Measurements from ENCODE around the gene BLCAP.

BLCAP gene

DNA sequence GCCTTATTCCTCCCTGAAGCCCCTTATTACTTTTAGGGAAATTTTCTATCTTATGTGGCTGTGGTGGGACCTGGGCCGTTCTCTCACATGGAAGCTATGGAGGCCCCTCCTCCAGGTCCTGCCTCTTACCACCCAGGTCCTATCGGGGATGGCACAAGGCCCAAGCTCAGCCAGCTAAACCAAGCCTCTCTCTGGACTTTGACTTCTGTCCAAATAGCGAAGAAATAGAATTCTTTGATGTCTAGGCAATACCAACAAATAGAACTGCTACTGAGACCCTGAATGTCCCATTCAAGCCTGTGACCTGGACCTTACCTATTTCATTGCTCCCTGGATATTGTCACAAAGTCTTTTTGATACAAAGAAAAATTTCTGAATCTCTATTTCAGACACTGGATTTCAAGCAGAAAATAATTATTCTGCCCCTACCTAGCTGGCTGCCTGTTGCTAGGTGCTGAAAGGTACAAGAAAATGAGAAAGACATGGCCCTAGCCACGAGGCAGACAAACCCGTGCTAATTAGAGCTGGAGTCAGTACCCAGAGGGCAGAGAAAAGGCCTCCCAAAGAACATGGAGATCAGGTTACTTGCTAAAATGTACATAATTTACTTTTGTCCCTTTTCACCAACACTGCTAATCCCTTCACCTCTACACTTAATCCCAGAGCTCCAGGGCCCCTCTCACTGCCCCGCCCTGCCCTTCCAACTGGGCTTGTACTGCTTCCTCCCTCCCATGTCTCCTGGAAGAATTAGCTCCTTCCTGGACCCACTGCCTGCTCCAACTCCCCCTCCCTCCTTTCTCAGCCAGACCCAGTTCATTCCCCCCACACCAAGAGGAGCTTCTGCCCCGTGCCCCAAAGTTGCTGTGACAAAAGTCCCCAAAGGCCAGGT lies 22.2 kb downstream of the BLCAP start:
- H3K36me3 ChIP-seq (ENCODE audit: control insufficient read depth in 4 of 4, insufficient read depth in 4 of 4, low read length in 3 of 4), result peaks cover 2 to 5% (median 4%) of the 10 kb centered on the region in 4 experiments
- no peaks in the 10 kb centered on the region for H3K4me1 ChIP-seq (ENCODE audit: control extremely low read depth in 1 of 4, control insufficient read depth in 4 of 4, insufficient read depth in 4 of 4, low read length in 3 of 4)
- no peak overlapping the region for H3K4me3 ChIP-seq (ENCODE audit: control insufficient read depth in 1 of 7, extremely low read depth in 1 of 7, insufficient read depth in 4 of 7, low read depth in 2 of 7, low read length in 6 of 7)
- no peak for DNase-seq
- no peak overlapping the region for H3K27ac ChIP-seq (ENCODE audit: insufficient read depth in 1 of 2, low read depth in 1 of 2, low read length in 2 of 2, poor library complexity in 1 of 2, severe bottlenecking in 2 of 2)
- H3K27me3 ChIP-seq (replicated peaks in 2 of 5; ENCODE audit: control insufficient read depth in 4 of 5, insufficient read depth in 5 of 5, low read length in 4 of 5), result no peaks in the 10 kb centered on the region
- CTCF ChIA-PET, result no interaction called here
- WGBS (ENCODE audit: insufficient coverage), result 100% methylated on average over 6 of the region's 7 CpGs
- POLR2A ChIA-PET, result no interaction called here
- H3K9me3 ChIP-seq (ENCODE audit: control extremely low read depth in 1 of 5, control insufficient read depth in 4 of 5, insufficient read depth in 2 of 5, low read depth in 1 of 5, low read length in 4 of 5), result no peaks in the 10 kb centered on the region

DNA sequence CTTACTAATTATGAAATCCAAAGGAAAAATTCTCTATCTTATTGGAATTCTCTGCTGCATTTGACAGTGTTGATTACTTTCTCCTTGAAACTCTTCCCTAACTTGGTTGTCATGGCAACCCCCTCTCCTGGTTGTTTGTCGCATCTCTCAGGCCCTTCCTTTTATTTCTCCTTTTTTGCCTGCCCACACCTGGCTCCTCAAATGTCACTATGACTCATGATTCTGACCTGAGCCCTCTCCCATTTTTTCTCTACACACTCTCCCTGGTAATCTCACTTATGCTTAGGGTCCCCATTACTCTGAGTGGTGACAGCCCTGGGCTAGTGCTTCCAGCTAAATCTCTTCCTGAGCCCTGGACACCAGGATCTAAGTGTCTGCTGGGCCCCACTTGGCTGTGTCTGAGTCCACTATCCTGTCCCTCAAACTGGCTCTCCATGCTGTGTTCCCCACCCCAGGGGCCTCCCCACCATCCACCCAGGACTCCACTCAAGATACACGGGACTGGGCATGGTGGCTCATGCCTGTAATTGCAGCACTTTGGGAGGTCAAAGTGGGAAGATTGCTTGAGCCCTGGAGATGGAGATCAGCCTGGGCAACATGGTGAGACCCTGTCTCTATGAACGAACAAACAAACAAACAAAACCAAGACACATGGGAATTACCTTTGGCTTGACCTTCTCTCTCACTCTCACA lies 23.1 kb downstream of the BLCAP start:
- Histone ChIP-seq H3K4me1 (ENCODE audit: control extremely low read depth in 1 of 4, control insufficient read depth in 4 of 4, insufficient read depth in 4 of 4, low read length in 3 of 4) (no peaks in the 10 kb centered on the region), H3K27ac (ENCODE audit: insufficient read depth in 1 of 2, low read depth in 1 of 2, low read length in 2 of 2, poor library complexity in 1 of 2, severe bottlenecking in 2 of 2) (no peak overlapping the region), H3K9me3 (ENCODE audit: control extremely low read depth in 1 of 5, control insufficient read depth in 4 of 5, insufficient read depth in 2 of 5, low read depth in 1 of 5, low read length in 4 of 5) (no peaks in the 10 kb centered on the region), H3K4me3 (ENCODE audit: control insufficient read depth in 1 of 7, extremely low read depth in 1 of 7, insufficient read depth in 4 of 7, low read depth in 2 of 7, low read length in 6 of 7) (no peak overlapping the region), H3K27me3 (replicated peaks in 2 of 5; ENCODE audit: control insufficient read depth in 4 of 5, insufficient read depth in 5 of 5, low read length in 4 of 5) (no peaks in the 10 kb centered on the region), H3K36me3 (ENCODE audit: control insufficient read depth in 4 of 4, insufficient read depth in 4 of 4, low read length in 3 of 4) (peaks cover 2 to 4% (median 3%) of the 10 kb centered on the region in 4 experiments)
- POLR2A ChIA-PET, result no interaction called here
- WGBS (ENCODE audit: insufficient coverage), result 61% methylated on average over 3 of the region's 3 CpGs
- no peak for DNase-seq
- CTCF ChIA-PET, result no interaction called here

DNA sequence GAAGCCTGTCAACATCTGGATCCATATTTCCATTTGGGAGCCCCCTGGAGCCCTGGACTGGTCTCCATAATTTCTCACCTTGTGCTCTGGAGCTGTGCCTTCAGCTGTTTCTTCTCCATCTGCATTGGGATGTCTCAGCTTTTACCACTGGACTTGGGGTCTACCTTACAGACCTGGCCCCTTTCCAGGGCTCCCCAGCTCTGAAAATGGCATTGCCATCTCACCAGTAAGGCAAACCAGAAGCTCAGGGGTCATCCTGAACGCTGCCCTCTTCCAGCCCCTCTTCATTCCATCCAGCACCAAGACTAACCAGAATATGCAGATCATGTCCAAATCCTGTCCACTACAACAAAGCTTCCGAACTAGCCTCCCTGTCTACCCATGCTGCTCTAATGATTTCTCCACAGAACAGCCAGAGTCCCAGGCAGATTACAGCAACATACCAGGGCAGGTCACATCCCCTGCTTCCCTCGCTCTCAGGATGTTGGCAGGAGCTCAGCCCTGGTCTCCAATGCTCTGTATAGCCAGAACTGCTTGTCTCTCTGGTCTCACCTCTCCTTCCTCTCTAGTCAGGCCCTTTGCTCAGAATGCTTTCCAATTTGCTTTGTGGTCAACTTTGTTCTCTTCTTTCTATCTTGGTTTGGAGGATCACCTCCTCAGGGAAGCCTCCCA lies 24.3 kb downstream of the BLCAP start:
- CTCF ChIA-PET, result interaction anchor here (1.6 kb wide), 1 partner anchor 8 kb away, joined by 3 read pairs; no protein-coding TSS in a partner anchor
- no peak overlapping the region for H3K4me3 ChIP-seq (ENCODE audit: control insufficient read depth in 1 of 7, extremely low read depth in 1 of 7, insufficient read depth in 4 of 7, low read depth in 2 of 7, low read length in 6 of 7)
- H3K36me3 ChIP-seq (ENCODE audit: control insufficient read depth in 4 of 4, insufficient read depth in 4 of 4, low read length in 3 of 4), result peaks cover 0 to 3% (median under 1%) of the 10 kb centered on the region in 4 experiments
- DNase-seq, result no peak
- H3K4me1 ChIP-seq (ENCODE audit: control extremely low read depth in 1 of 4, control insufficient read depth in 4 of 4, insufficient read depth in 4 of 4, low read length in 3 of 4), result no peaks in the 10 kb centered on the region
- H3K9me3 ChIP-seq (ENCODE audit: control extremely low read depth in 1 of 5, control insufficient read depth in 4 of 5, insufficient read depth in 2 of 5, low read depth in 1 of 5, low read length in 4 of 5), result no peaks in the 10 kb centered on the region
- WGBS (ENCODE audit: insufficient coverage), result 94% methylated on average over 2 of the region's 3 CpGs
- POLR2A ChIA-PET, result no interaction called here
- no peaks in the 10 kb centered on the region for H3K27me3 ChIP-seq (replicated peaks in 2 of 5; ENCODE audit: control insufficient read depth in 4 of 5, insufficient read depth in 5 of 5, low read length in 4 of 5)
- no peak overlapping the region for H3K27ac ChIP-seq (ENCODE audit: insufficient read depth in 1 of 2, low read depth in 1 of 2, low read length in 2 of 2, poor library complexity in 1 of 2, severe bottlenecking in 2 of 2)

DNA sequence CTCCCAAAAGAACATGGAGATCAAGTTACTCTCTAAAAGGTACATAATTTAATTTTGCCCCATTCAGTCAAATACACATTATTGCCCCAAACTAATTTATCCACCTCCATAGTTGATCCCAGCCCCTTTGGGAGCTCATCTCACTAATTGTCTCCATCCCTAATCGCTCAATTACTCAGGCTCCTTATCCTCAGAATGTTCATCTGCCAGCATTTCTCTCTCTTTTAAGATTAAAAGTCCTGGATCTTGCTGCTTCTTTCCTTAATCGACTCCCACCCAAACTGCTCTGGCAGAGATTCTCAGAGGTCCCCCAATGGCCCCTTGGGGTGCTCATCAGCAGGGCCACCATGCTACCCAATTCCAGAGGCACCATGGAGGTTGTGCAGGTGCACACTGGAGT lies 25.0 kb downstream of the BLCAP start:
- ChIA-PET POLR2A (no interaction called here), CTCF (interaction anchor here (1.6 kb wide), 1 partner anchor 8 kb away, joined by 3 read pairs; no protein-coding TSS in a partner anchor)
- Histone ChIP-seq H3K9me3 (ENCODE audit: control extremely low read depth in 1 of 5, control insufficient read depth in 4 of 5, insufficient read depth in 2 of 5, low read depth in 1 of 5, low read length in 4 of 5) (no peaks in the 10 kb centered on the region), H3K27ac (ENCODE audit: insufficient read depth in 1 of 2, low read depth in 1 of 2, low read length in 2 of 2, poor library complexity in 1 of 2, severe bottlenecking in 2 of 2) (no peak overlapping the region), H3K27me3 (replicated peaks in 2 of 5; ENCODE audit: control insufficient read depth in 4 of 5, insufficient read depth in 5 of 5, low read length in 4 of 5) (no peaks in the 10 kb centered on the region), H3K4me3 (ENCODE audit: control insufficient read depth in 1 of 7, extremely low read depth in 1 of 7, insufficient read depth in 4 of 7, low read depth in 2 of 7, low read length in 6 of 7) (no peak overlapping the region), H3K4me1 (ENCODE audit: control extremely low read depth in 1 of 4, control insufficient read depth in 4 of 4, insufficient read depth in 4 of 4, low read length in 3 of 4) (no peaks in the 10 kb centered on the region), H3K36me3 (ENCODE audit: control insufficient read depth in 4 of 4, insufficient read depth in 4 of 4, low read length in 3 of 4) (peaks cover 0 to 3% (median 0%) of the 10 kb centered on the region in 4 experiments)
- 94% methylated on average over 2 of the region's 2 CpGs for WGBS (ENCODE audit: insufficient coverage)
- no peak for DNase-seq

DNA sequence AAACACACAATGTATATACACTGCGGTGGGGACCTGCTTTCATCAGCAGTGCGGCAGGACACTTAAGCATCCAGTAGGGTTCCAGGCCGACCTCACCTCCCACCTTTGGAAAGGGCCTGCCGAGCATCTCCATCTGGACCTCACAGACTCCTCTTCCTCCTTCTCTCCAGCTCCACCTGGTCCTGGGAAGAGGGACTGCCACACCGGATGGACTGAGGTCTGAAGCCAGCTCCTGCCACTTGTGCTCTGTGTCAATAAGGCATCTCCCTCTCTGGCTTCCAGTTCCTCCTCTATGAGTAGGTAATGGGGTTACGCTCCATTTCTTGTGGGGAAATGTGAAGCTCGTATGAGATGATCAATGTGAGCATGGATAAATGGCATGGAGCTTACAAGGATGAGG lies 25.7 kb downstream of the BLCAP start:
- DNase-seq, result no peak
- ChIA-PET POLR2A (interaction anchor here (0.6 kb wide), 1 partner anchor 255 kb away, joined by 3 read pairs; no protein-coding TSS in a partner anchor), CTCF (interaction anchor here (0.6 to 1.6 kb wide), 2 partner anchors 9 to 260 kb away, joined by 3 to 4 read pairs; no protein-coding TSS in a partner anchor)
- 93% methylated on average over 4 of the region's 7 CpGs for WGBS (ENCODE audit: insufficient coverage)
- H3K4me3 ChIP-seq (ENCODE audit: control insufficient read depth in 1 of 7, extremely low read depth in 1 of 7, insufficient read depth in 4 of 7, low read depth in 2 of 7, low read length in 6 of 7), result no peak overlapping the region
- H3K27me3 ChIP-seq (replicated peaks in 2 of 5; ENCODE audit: control insufficient read depth in 4 of 5, insufficient read depth in 5 of 5, low read length in 4 of 5), result no peaks in the 10 kb centered on the region
- no peaks in the 10 kb centered on the region for H3K4me1 ChIP-seq (ENCODE audit: control extremely low read depth in 1 of 4, control insufficient read depth in 4 of 4, insufficient read depth in 4 of 4, low read length in 3 of 4)
- H3K36me3 ChIP-seq (ENCODE audit: control insufficient read depth in 4 of 4, insufficient read depth in 4 of 4, low read length in 3 of 4), result peaks cover 0 to 3% (median 0%) of the 10 kb centered on the region in 4 experiments
- H3K9me3 ChIP-seq (ENCODE audit: control extremely low read depth in 1 of 5, control insufficient read depth in 4 of 5, insufficient read depth in 2 of 5, low read depth in 1 of 5, low read length in 4 of 5), result no peaks in the 10 kb centered on the region
- no peak overlapping the region for H3K27ac ChIP-seq (ENCODE audit: insufficient read depth in 1 of 2, low read depth in 1 of 2, low read length in 2 of 2, poor library complexity in 1 of 2, severe bottlenecking in 2 of 2)

DNA sequence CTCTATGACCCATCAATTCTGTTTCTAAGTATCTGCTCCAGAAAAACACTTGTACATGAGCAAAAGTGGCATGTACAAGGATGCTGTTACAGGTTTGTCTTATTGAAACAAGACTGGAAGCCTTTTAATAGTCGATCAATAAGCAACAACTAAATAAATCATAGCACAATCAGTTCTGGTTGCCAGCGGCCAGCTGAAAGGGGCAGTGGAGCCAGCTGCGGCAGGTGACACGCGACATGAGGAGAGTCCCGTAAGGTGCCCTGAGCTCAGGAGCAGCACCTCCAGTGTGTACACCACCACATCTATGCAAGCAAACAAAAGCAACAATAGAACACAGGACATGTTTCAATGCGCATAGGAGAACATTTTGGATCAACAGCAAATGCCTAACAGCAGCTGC lies 27.4 kb downstream of the BLCAP start:
- no peaks in the 10 kb centered on the region for H3K9me3 ChIP-seq (ENCODE audit: control extremely low read depth in 1 of 5, control insufficient read depth in 4 of 5, insufficient read depth in 2 of 5, low read depth in 1 of 5, low read length in 4 of 5)
- H3K27ac ChIP-seq (ENCODE audit: insufficient read depth in 1 of 2, low read depth in 1 of 2, low read length in 2 of 2, poor library complexity in 1 of 2, severe bottlenecking in 2 of 2), result no peak overlapping the region
- CTCF ChIA-PET, result no interaction called here
- no peak overlapping the region for H3K4me3 ChIP-seq (ENCODE audit: control insufficient read depth in 1 of 7, extremely low read depth in 1 of 7, insufficient read depth in 4 of 7, low read depth in 2 of 7, low read length in 6 of 7)
- H3K36me3 ChIP-seq (ENCODE audit: control insufficient read depth in 4 of 4, insufficient read depth in 4 of 4, low read length in 3 of 4), result peaks cover 0 to 3% (median 0%) of the 10 kb centered on the region in 4 experiments
- POLR2A ChIA-PET, result interaction anchor here (0.5 kb wide), 1 partner anchor 339 kb away, joined by 3 read pairs; no protein-coding TSS in a partner anchor
- DNase-seq, result no peak
- no peaks in the 10 kb centered on the region for H3K27me3 ChIP-seq (replicated peaks in 2 of 5; ENCODE audit: control insufficient read depth in 4 of 5, insufficient read depth in 5 of 5, low read length in 4 of 5)
- H3K4me1 ChIP-seq (ENCODE audit: control extremely low read depth in 1 of 4, control insufficient read depth in 4 of 4, insufficient read depth in 4 of 4, low read length in 3 of 4), result no peaks in the 10 kb centered on the region
- WGBS (ENCODE audit: insufficient coverage), result 100% methylated on average over 5 of the region's 7 CpGs
